GM12892 (cell line): ENCODE results near the gene RHNO1.

ENCODE experiments used
- POLR2A ChIP-seq: IDR thresholded peaks from 2 replicates; pipeline ENCODE4 v1.6.1; 2011; ENCODE audit warnings: low read depth, low read length, control low read depth
- POLR2AphosphoS5 ChIP-seq: IDR thresholded peaks from 2 replicates; pipeline ENCODE4 v1.6.1; 2011; ENCODE audit warnings: low read depth, low read length, control low read depth
- TAF1 ChIP-seq: IDR thresholded peaks from 2 replicates; pipeline ENCODE4 v1.6.1; 2011; ENCODE audit warnings: low read depth, mild to moderate bottlenecking, control low read depth, low read length, borderline replicate concordance

DNA sequence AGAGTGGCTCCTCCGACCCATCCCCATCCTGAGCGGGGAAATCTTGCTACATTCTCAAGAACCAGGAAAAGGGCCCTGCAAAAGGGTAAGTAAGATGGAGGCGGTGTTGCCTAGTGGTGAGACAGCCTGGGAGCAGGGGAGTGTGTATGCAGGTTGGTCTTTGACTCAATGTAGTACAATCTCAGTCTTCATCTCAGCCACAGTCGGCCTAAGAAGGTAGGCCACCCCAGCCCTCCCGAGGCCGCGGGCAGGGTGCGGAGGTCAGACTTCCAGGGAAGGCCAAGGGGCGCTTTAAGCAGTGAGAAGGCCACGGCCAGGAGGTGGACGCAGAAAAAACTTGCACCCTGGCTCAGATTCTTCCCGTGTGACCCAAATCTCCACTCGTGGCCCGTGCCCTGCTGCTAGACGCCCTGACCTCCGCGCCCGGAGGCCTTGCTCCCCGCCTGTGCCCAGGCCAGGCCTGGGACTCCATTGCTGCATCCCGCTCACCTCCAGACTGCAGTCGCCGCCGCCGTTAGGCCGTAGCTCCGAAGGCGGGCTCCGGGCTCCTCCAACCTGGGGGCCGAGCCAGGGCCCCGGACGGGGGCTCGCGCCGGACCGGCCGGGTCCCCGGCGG lies 484 bp upstream of the RHNO1 start:
- TF ChIP-seq TAF1, result no peak
- no peak for TF ChIP-seq POLR2A
- no peak for TF ChIP-seq POLR2AphosphoS5
